BJ (cell line): ENCODE measurements around the gene MMAA. TPM values are rescaled to one million over a fixed set of nuclear protein-coding genes. Genes with fewer than 3 reads are reported as not detected.

ENCODE experiments used
- CTCF ChIA-PET: fragments of 350-600 bp; formaldehyde crosslinking; extraction: SDS; loops from one replicate; lab custom pipeline; 2021; ENCODE audit warnings: antibody characterized with exemption, inconsistent platforms; lab: Yijun Ruan, JAX
- POLR2A ChIA-PET: fragments of 300-600 bp; sonication (Branson Sonifier 250); formaldehyde crosslinking; extraction: SDS; loops from one replicate; lab custom pipeline; 2021; ENCODE audit warnings: antibody characterized with exemption; lab: Charles Lee
- DNase-seq: peaks from one replicate; pipeline ENCODE4 v3.0.0-alpha.2; 2011; ENCODE audit warnings: low read depth
- H3K27me3 ChIP-seq: 2 replicates; pipeline ENCODE4 v1.6.0; 2011; ENCODE audit warnings: low read length; ENCODE audit not compliant: control insufficient read depth, insufficient read depth
- H3K36me3 ChIP-seq: 2 replicates; pipeline ENCODE4 v1.5.1; 2011; ENCODE audit warnings: low read length; ENCODE audit not compliant: control insufficient read depth, insufficient read depth
- H3K4me3 ChIP-seq: 2 replicates; pipeline ENCODE4 v1.5.1; 2011; ENCODE audit warnings: low read depth, mild to moderate bottlenecking, control low read depth, low read length
- CTCF ChIP-seq: IDR thresholded peaks from 2 replicates; pipeline ENCODE4 v1.5.1; 2011; ENCODE audit warnings: low read depth, mild to moderate bottlenecking, control low read depth, inconsistent platforms, low read length, moderate library complexity; ENCODE audit not compliant: insufficient read depth
- polyA plus RNA-seq: library from polyadenylated mRNA; depleted of rRNA; stranded (reverse); fragments of >200 nt; gene quantifications from 2 replicates; pipeline ENCODE4 v1.2.3, GENCODE V29; 2011; rRNA removed

MMAA gene
- polyA plus RNA-seq, 1 experiment = 3.4 TPM

- Histone ChIP-seq H3K27me3 (no peaks in the 10 kb centered on the region), H3K36me3 (no peaks in the 10 kb centered on the region), H3K4me3 (no peak overlapping the region)
- no peak for DNase-seq
- POLR2A ChIA-PET = no interaction called here
- no peak for TF ChIP-seq CTCF
- CTCF ChIA-PET = interaction anchor here (1.1 kb wide), 1 partner anchor 10 kb away, joined by 3 read pairs; no protein-coding TSS in a partner anchor
These were observed 75.7 kb downstream of the MMAA start for GRCh38 chr4:145694929-145695328.

- DNase-seq = no peak
- Histone ChIP-seq H3K4me3 (no peak overlapping the region), H3K27me3 (no peaks in the 10 kb centered on the region), H3K36me3 (no peaks in the 10 kb centered on the region)
- CTCF ChIA-PET = no interaction called here
- TF ChIP-seq CTCF = no peak
- POLR2A ChIA-PET = no interaction called here
These were observed 78.1 kb downstream of the MMAA start for GRCh38 chr4:145697332-145697731.

GRCh38 chr4:145698507-145698906 lies 79.3 kb downstream of the MMAA start:
- no peak for DNase-seq
- POLR2A ChIA-PET = no interaction called here
- H3K36me3 ChIP-seq = no peaks in the 10 kb centered on the region
- H3K4me3 ChIP-seq = no peak overlapping the region
- CTCF ChIA-PET = no interaction called here
- TF ChIP-seq CTCF = no peak
- H3K27me3 ChIP-seq = no peaks in the 10 kb centered on the region

- Histone ChIP-seq H3K27me3 (no peaks in the 10 kb centered on the region), H3K4me3 (no peak overlapping the region), H3K36me3 (no peaks in the 10 kb centered on the region)
- ChIA-PET CTCF (no interaction called here), POLR2A (no interaction called here)
- TF ChIP-seq CTCF = no peak
- DNase-seq = no peak
These were observed 84.8 kb downstream of the MMAA start for GRCh38 chr4:145703850-145704497.

- CTCF ChIA-PET = interaction anchor here (0.8 to 0.9 kb wide), 2 partner anchors 17 to 132 kb away, joined by 3 read pairs; no protein-coding TSS in a partner anchor
These were observed 90.2 kb downstream of the MMAA start for GRCh38 chr4:145709336-145709735.

More at GRCh38 chr4:145709336-145709735, 90.2 kb downstream of the MMAA start:
- no peak overlapping the region for H3K4me3 ChIP-seq
- H3K36me3 ChIP-seq = no peaks in the 10 kb centered on the region
- TF ChIP-seq CTCF = no peak
- POLR2A ChIA-PET = no interaction called here
- DNase-seq = no peak
- H3K27me3 ChIP-seq = no peaks in the 10 kb centered on the region

Other genes with a start within 250 kb of the MMAA start
- 26.1 and 27.5 TPM in 2 replicates for gene SMAD1, start 137.5 kb upstream of the MMAA start, polyA plus RNA-seq
- gene C4orf51, start 60.8 kb downstream of the MMAA start, polyA plus RNA-seq = not detected in 2 replicates